ENCODE measurements around the gene CENPX. TPM values are rescaled to one million over a fixed set of nuclear protein-coding genes. Genes with fewer than 3 reads are reported as not detected.

The CENPX gene
- total RNA-seq, 1 experiment from 2014 or later, result 344 TPM

GRCh38 chr17:81992306-81993102, 30.2 kb downstream of the CENPX start:
- Histone ChIP-seq H3K4me1 (ENCODE audit: insufficient read depth, low read length) (peaks cover 16% of the 10 kb centered on the region), H3K4me2 (ENCODE audit: low read length) (peak overlapping the region; percentile 66), H3K9ac (ENCODE audit: low read length) (no peak overlapping the region), H3K9me3 (ENCODE audit: low read length) (no peaks in the 10 kb centered on the region), H3K79me2 (ENCODE audit: low read length) (no peaks in the 10 kb centered on the region), H3F3A (ENCODE audit: low read length, unreplicated experiment) (no peaks in the 10 kb centered on the region), H3K27ac (ENCODE audit: low read length) (peak overlapping the region; percentile 14; the same call in 1 of the 2 replicates), H3K36me3 (ENCODE audit: low read depth, low read length) (no peaks in the 10 kb centered on the region), H2AFZ (ENCODE audit: low read length) (no peak overlapping the region), H3K27me3 (ENCODE audit: low read length) (no peaks in the 10 kb centered on the region), H3K4me3 (ENCODE audit: low read length) (peak overlapping the region; percentile 9; the same call in 1 of the 2 replicates), H3K9me2 (replicated peaks; ENCODE audit: low read length) (no peaks in the 10 kb centered on the region), H4K20me1 (ENCODE audit: low read length) (no peaks in the 10 kb centered on the region)
- no peak for ATAC-seq
- CTCF ChIA-PET, result interaction anchor here (0.7 to 1.3 kb wide), 2 partner anchors 30 to 33 kb away, joined by 3 to 6 read pairs; partner anchors contain the start of gene CENPX
- TF ChIP-seq EZH2phosphoT487 (IDR thresholded peaks at IDR 0.05; ENCODE audit: borderline replicate concordance, low read length) (no peak), CTCF (conservative IDR thresholded peaks at IDR 0.05; ENCODE audit: low read depth, low read length) (no peak), EZH2 (IDR thresholded peaks at IDR 0.05; ENCODE audit: low read length, unreplicated experiment) (no peak)
- intact Hi-C loops (cut with micrococcal nuclease), result no loop called here
- DNase-seq, result no peak
- BruUV-seq (replicated peaks), result no TSS peak
- POLR2A ChIA-PET (ENCODE audit: unreplicated experiment), result interaction anchor here (0.6 kb wide), 1 partner anchor 118 kb away, joined by 8 read pairs; no protein-coding TSS in a partner anchor

- no peak overlapping the region for H3K9ac ChIP-seq (ENCODE audit: low read length)
- ATAC-seq (peak; percentile 97), DNase-seq (peak; percentile 86)
- H3K36me3 ChIP-seq (ENCODE audit: low read depth, low read length), result no peaks in the 10 kb centered on the region
- POLR2A ChIA-PET (ENCODE audit: unreplicated experiment), result interaction anchor here (0.6 kb wide), 2 partner anchors 117 to 301 kb away, joined by 5 to 8 read pairs; no protein-coding TSS in a partner anchor
- H3K4me2 ChIP-seq (ENCODE audit: low read length), result peak overlapping the region; percentile 66
- CTCF ChIA-PET, result interaction anchor here (0.7 to 1.3 kb wide), 2 partner anchors 31 to 32 kb away, joined by 3 to 6 read pairs; partner anchors contain the start of gene CENPX
- BruUV-seq (replicated peaks), result no TSS peak
- peaks cover 16% of the 10 kb centered on the region for H3K4me1 ChIP-seq (ENCODE audit: insufficient read depth, low read length)
- no peaks in the 10 kb centered on the region for H3K27me3 ChIP-seq (ENCODE audit: low read length)
- H3K27ac ChIP-seq (ENCODE audit: low read length), result peak overlapping the region; percentile 14; the same call in 1 of the 2 replicates
- H3F3A ChIP-seq (ENCODE audit: low read length, unreplicated experiment), result no peaks in the 10 kb centered on the region
- no peaks in the 10 kb centered on the region for H4K20me1 ChIP-seq (ENCODE audit: low read length)
- H3K79me2 ChIP-seq (ENCODE audit: low read length), result no peaks in the 10 kb centered on the region
- H2AFZ ChIP-seq (ENCODE audit: low read length), result peak overlapping the region; percentile 2; the same call in 1 of the 2 replicates
- H3K9me3 ChIP-seq (ENCODE audit: low read length), result no peaks in the 10 kb centered on the region
- H3K9me2 ChIP-seq (replicated peaks; ENCODE audit: low read length), result no peaks in the 10 kb centered on the region
- intact Hi-C loops (cut with micrococcal nuclease), result no loop called here
- H3K4me3 ChIP-seq (ENCODE audit: low read length), result peak overlapping the region; percentile 9; the same call in 1 of the 2 replicates
- TF ChIP-seq EZH2 (IDR thresholded peaks at IDR 0.05; ENCODE audit: low read length, unreplicated experiment) (no peak), EZH2phosphoT487 (IDR thresholded peaks at IDR 0.05; ENCODE audit: borderline replicate concordance, low read length) (peak; percentile 47; the same call in 1 of the 2 replicates)
Measured at GRCh38 chr17:81991684-81992305, 30.9 kb downstream of the CENPX start.
